ENCODE results near the gene ANXA5.
"Not testable (repeated sequence)": the region's sequence is repeated elsewhere in the genome, so short reads cannot be mapped to it uniquely, and the experiment has no call there.

The ANXA5 gene

GRCh38 chr4:121679267-121679666, 17.5 kb downstream of the ANXA5 start:
- DNase-seq (ENCODE audit: low spot score) = no peak

GRCh38 chr4:121677524-121677923, 19.3 kb downstream of the ANXA5 start:
- no peak for DNase-seq (ENCODE audit: low spot score)

- no peak for DNase-seq (ENCODE audit: low spot score)
Observed at GRCh38 chr4:121676345-121677075, 20.3 kb downstream of the ANXA5 start.

- DNase-seq (ENCODE audit: low spot score) = no peak
Observed at GRCh38 chr4:121675715-121676114, 21.1 kb downstream of the ANXA5 start.

- DNase-seq (ENCODE audit: low spot score) = no peak
Observed at GRCh38 chr4:121674696-121675095, 22.1 kb downstream of the ANXA5 start.

- DNase-seq (ENCODE audit: low spot score) = no peak
Observed at GRCh38 chr4:121674191-121674590, 22.6 kb downstream of the ANXA5 start.

GRCh38 chr4:121669163-121669550, 27.6 kb downstream of the ANXA5 start:
- DNase-seq (ENCODE audit: low spot score) = no peak

- DNase-seq (ENCODE audit: low spot score) = no peak
Observed at GRCh38 chr4:121668368-121669162, 28.2 kb downstream of the ANXA5 start.

GRCh38 chr4:121666091-121666679, 30.6 kb downstream of the ANXA5 start:
- DNase-seq (ENCODE audit: low spot score) = no peak

GRCh38 chr4:121665371-121665770, 31.4 kb downstream of the ANXA5 start:
- no peak for DNase-seq (ENCODE audit: low spot score)

GRCh38 chr4:121662225-121662624, 34.6 kb downstream of the ANXA5 start:
- no peak for DNase-seq (ENCODE audit: low spot score)

GRCh38 chr4:121660175-121660933, 36.4 kb downstream of the ANXA5 start:
- DNase-seq (ENCODE audit: low spot score) = not testable (repeated sequence)

- DNase-seq (ENCODE audit: low spot score) = no peak
Observed at GRCh38 chr4:121658125-121658524, 38.7 kb downstream of the ANXA5 start.

GRCh38 chr4:121656269-121656641, 40.5 kb downstream of the ANXA5 start:
- peak; percentile 62 for DNase-seq (ENCODE audit: low spot score)

- DNase-seq (ENCODE audit: low spot score) = no peak
Observed at GRCh38 chr4:121655320-121656268, 41.2 kb downstream of the ANXA5 start.

GRCh38 chr4:121654738-121655137, 42.0 kb downstream of the ANXA5 start:
- no peak for DNase-seq (ENCODE audit: low spot score)

- no peak for DNase-seq (ENCODE audit: low spot score)
Observed at GRCh38 chr4:121653986-121654385, 42.8 kb downstream of the ANXA5 start.

GRCh38 chr4:121653214-121653613, 43.6 kb downstream of the ANXA5 start:
- no peak for DNase-seq (ENCODE audit: low spot score)

GRCh38 chr4:121651597-121651996, 45.2 kb downstream of the ANXA5 start:
- DNase-seq (ENCODE audit: low spot score) = no peak

GRCh38 chr4:121650741-121651140, 46.0 kb downstream of the ANXA5 start:
- DNase-seq (ENCODE audit: low spot score) = no peak

- DNase-seq (ENCODE audit: low spot score) = no peak
Observed at GRCh38 chr4:121648516-121648915, 48.3 kb downstream of the ANXA5 start.

Data from ecto neural progenitor cell (in vitro differentiated cells).